ENCODE data around the gene RRAS2.
"Not testable (repeated sequence)": the region's sequence is repeated elsewhere in the genome, so short reads cannot be mapped to it uniquely, and the experiment has no call there.

RRAS2 gene

DNA sequence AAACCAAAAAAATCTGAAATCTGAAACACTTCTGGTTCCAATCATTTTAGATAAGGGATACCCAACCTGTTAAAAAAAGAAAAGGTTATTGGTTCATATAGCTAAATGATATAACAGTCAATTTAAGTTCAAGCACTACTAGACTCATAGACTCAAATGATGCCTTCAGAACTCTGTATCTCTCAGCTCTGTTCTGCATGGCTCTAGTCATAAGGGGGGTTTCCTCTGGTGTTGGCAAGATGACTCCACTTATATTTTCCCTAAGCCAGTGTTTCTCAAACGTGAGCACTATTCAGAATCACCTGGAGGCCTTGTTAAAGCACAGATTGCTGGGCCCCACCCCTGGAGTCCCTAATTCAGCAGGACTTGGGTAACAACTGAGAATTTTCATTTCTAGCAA is 11.5 kb upstream of the RRAS2 start:
- no peak for DNase-seq

DNA sequence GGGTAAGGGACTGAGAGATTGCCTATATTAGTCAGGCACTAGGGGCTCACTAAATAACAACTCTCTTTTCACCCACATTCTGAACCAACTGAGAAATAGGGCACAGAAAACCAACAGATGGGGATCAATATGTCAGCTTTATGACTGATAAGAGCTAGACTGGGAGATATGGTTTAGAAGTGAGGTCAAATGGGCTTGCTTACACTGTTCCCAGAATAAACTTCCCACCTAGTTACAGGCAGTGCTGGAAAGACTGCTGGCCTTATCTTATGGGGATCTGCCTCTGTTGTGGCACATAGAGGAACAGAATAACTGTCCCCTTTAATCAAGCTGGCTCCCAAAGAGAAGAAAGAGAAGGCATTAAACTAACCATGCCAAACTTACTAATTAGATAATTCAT is 10.6 kb upstream of the RRAS2 start:
- no peak for DNase-seq

DNA sequence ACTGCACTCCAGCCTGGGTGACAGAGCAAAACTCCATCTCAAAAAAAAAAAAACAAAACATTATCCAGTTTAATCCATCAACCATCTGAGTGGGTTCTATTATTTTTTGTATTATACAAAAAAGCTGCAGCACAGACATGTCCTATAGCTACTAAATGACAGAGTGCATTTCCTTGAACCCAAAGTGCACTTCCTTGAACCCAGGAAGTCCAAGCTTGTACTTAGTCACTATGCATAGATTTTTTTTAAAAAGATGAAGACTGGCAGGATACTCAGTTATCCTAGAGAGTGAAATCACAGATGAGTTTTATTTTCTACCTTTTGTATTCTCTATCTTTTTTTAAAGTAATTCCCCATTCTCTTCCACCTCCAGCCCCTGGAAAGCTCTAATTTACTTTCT is 8.0 kb upstream of the RRAS2 start:
- no peak for DNase-seq

DNA sequence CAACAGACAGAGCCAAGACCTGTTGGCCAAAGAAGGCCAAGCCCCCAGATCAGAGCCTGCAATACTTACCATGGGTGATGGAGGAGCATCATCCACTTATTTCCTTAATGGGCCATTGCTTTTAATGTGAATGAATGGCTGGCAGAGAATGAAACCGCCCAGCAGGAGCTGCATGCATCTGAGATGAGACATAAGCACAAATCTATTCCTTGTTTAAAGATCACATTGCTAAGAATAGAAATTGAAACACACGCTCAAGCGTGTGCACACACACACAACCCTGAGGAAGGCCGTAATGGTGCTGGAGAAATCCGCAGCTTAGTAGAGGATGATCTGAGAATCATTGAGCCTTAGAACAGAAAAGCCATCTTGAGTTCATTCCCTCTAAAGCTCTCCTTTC is 5.3 kb upstream of the RRAS2 start:
- peak; percentile 80 for DNase-seq

DNA sequence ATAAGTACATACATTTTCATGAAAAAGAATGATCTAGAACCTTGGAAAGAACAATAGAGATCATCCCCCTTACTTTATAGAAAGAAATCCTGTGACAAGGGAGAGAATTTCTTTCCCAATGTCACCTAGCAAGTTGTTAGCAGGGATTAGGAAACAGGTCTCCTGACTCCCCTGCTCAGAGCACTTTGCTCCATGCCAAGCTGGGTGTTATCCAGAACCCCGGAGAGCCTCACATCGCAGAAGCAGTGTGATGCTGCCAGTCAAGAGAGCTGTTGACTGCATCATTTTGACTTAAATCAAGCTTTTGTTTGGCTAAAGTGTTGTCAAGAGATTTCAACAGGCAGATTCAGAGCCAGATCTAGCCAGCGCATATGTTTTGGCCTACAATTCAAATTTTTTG is 3.6 kb upstream of the RRAS2 start:
- peak; percentile 75 for DNase-seq

DNA sequence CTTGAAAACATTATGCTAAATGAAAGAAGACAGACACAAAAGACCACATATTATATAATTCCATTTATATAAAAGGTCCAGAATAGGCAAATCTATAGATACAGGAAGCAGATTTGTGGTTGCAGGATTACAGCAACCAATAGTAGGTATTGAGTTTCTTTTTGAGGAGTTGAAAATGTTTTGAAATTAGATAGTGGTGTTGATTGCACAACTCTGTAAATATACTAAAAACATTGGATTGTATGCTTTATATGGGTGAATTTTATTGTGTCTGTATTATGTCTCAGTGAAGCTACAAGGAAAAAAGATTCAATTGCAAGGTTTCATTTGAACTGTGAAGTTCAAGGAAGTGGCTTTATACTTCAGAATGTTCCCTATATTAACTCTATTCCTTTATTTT is 3.0 kb upstream of the RRAS2 start:
- no peak for DNase-seq

DNA sequence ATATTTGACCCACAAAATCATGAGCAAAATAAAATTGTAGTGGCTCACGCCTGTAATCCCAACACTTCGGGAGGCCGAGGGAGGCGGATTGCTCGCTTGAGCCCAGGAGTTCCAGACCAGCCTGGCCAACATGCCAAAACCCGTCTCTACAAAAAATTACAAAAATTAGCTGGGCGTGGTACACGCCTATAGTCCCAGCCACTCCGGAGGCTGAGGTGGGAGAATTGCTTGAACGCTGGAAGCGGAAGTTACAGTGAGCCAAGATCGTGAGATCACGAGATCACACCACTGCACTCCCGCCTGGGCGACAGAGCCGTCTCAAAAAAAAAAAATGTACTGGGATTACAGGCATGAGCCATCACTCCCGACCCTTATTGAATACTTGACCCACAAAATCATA is 2.0 kb upstream of the RRAS2 start:
- DNase-seq: no peak

DNA sequence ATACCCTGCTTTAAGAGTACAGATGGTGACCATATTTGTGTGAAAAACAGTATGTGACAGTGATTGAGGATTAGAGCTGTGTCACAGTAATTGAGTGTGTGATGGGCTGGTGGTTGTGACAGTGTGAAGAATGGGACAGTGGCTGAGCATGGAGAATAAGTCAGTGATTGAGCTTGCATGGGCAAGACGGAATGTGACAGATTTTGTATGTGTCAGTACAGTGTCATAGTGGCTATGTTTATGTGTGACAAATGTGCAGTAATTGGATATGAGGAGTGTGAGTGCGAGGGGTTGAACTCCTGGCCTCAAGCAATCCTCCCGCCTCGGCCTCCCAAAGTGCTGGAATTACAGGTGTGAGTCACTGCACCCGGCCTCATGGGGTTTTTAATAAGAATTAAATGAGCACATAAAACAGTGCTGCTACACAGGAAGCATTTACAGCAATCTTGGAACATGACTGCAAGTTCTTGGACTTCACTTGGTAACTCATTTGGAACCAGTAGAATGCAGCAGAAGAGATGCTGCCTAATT is 583 bp upstream of the RRAS2 start:
- no peak for DNase-seq

DNA sequence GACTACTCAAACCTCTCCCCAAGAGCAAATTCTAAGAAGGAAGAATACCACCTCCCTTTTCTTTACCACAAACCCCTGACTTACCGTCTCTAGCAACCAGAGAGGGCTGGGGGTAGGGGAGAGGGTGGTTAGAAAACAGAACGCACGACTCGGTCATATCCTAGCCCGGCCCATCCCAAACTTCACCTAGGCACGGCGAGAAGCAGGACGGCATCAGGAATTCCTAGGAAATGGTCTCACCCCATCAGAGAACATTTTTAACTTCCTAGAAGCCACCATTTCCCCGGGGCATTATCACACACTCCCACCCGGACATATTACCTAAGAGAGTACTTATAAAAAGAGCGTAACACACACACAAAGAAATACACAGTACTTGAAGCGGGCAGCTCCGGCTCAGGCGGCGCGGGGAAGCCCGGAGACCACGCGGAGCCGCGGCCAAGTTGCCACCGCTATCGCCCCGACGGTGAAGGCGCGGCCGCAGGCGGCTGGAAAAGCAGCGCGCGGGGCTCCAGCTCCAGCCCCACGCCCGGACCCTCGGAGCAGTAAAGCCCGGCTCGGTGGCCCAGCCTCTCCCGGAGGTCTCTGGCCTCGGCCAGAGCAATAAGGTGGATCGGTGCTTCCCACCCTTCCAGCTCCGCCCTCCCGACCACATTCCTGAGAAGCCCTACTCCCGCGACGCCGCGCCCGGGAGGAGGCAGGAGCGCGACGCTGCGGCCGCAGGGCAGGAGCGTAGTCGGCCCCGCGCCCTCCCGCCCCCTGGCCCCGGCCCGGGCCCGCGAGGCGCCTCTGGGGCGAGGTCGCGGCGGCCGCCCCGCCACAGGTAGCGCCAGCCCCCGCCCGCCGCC is 878 bp downstream of the RRAS2 start:
- peak; percentile 35 for DNase-seq

DNA sequence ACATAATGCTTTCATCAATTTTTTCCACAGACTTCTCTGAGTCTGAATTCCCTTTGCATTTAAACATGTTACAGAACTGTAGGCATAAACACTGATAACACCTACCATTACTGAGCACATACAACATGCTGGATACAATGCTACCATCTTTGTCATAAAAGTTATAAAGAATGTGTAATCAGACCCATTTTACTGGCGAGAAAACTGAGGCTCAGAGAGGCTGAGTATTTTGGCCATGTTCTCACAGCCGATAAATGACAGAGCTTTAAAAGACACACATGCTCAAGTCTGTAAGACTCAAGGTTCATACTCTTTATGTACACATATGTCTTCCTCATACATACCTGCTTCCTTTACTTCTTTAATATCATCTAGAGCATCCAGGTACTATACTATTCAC is 2.6 kb downstream of the RRAS2 start:
- DNase-seq: no peak

DNA sequence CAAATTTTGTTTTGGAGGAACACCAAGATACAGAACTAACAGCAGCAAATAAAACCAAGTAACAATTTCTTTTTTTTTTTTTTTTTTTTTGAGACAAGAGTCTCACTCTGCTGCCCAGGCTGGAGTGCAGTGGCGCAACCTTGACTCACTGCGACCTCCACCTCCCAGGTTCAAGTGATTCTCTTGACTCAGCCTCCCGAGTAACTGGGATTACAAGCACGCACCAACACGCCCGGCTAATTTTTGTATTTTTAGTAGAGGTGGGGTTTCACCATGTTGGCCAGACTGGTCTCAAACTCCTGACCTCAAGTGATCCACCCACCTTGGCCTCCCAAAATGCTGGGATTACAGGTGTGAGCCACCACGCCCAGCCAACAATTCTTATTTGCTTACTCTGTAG is 4.4 kb downstream of the RRAS2 start:
- not testable (repeated sequence) for DNase-seq

DNA sequence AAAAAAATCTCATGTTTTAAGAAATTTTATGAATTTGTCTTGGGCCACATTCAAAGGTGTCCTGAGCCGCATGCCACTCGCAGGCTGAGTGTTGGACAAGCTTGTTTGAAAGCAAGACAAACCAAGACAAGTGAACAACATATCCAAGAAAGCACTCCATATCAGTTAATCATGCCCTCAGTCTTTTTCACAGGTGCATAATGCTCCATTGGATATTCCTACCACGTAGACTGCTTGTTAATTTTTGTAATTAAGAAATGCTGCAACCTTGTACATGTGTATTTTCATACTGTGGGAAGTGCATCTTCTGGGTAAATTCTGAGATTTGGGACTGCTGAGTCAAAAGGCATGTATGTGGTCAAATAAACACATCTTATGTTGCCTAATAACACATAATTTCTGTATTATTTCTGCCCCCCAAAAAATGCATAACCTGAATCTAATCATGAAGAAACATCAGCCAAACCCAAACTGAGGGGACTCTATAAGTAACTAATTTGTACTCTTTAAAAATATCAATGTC is 8.2 kb downstream of the RRAS2 start:
- no peak for DNase-seq

DNA sequence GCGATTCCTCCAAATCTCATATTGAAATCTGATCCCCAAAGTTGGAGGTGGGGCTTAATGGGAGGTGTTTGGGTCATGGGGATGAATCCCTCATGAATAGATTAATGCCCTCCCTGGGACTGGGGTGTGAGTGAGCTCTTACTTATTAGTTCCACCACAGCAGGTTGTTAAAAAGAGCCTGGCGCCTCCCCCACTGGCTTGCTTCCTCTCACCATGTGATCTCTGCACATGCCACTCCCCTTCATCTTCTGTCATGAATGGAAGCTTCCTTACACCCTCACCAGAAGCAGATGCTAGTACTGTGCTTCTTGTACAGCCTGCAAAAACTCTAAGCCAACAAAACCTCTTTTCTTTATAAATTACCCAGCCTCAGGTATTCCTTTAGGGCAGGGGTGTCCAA is 8.8 kb downstream of the RRAS2 start:
- no peak for DNase-seq

DNA sequence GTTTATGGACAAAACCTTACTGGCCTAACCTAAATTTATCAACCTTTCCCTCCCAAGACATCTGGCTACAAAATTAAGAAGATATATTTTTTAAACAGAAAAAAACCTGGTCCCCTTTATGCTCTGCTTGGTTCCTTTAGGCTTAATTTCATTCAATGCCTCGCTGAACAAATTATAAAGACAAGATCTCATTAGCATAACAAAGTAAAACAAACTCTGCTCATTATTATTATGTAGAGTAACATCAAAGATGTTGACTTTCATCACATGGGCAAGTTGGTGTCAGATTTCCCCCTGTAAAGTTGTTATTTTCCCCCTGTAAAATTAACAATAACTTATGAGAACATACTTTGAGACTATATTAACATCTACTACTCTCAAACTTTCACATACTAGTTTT is 11.0 kb downstream of the RRAS2 start:
- DNase-seq: peak; percentile 57

DNA sequence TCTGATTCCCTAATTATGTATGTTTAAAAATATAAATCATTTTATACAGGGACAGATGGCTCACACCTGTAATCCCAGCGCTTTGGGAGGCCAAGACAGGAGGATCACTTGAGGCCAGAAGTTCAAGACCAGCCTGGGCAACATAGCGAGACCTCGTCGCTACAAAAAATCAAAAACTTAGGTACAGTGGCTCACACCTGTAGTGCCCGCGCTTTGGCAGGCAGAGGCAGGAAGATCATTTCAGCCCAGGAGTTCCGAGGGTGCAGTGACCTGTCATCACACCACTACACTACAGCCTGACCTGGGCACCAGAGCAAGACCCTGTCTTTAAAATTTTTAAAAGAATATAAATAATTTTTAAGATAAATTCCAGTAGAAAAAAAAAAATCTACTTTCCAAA is 11.5 kb downstream of the RRAS2 start:
- no peak for DNase-seq

DNA sequence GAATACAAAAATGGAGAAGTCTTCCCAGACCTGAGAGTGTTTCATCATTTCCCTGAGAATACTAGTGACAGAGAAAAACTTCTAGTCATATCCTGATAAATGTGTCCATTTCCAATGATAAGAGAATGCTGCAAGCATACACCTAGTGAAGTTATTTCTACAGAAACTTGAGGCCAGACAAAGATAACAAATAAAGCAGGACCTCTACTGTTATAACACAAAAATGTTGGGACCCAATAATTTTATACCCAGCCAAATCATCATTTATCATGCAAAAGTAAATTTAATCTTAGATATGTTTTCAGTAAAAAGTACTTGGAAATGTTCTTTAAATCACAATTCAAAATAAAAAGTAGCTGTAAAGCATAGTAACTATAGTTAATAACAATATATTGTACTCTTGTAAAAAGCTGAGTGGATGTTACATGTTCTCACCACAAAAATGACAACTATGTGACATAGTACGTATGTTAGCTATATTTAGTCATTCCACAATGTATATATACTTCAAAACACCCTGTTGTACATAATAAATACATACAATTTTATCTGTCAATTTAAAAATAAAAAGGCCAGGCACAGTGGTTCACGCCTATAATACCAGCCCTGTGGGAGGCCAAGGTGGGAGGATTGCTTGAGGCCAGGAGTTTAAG is 12.6 kb downstream of the RRAS2 start:
- DNase-seq: no peak

DNA sequence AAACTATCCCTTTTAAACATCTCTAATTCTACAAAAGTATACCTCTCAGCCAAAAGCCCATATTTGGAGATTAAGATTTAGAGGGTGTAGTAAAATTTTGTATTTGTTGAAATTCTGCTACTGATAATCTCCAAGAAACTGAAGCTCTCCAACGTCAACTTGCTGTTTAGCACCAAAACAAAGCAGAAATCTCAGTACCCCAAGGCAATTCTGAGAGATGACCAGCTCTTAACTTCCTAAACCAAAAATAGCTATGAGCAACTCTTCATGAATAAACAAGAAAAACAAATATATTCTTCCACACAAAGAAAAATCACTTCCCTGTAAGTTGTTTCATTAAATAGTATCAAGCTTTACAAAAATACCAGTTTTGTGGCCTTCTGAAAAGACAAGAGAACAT is 13.3 kb downstream of the RRAS2 start:
- no peak for DNase-seq

DNA sequence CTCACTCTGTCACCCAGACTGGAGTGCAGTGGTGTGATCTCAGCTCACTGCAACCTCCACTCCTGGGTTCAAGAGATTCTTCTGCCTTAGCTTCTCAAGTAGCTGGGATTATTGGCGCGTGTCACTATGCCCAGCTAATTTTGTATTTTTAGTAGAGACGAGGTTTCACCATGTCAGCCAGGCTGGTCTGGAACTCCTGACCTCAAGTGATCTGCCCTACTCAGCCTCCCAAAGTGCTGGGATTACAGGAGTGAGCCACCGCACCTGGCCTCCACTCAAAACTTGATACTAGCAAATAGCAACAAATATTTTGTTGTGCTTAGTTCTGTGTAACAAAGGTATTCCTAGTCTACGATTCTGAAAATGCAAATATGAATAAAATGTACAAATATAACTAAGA is 14.0 kb downstream of the RRAS2 start:
- not testable (repeated sequence) for DNase-seq

DNA sequence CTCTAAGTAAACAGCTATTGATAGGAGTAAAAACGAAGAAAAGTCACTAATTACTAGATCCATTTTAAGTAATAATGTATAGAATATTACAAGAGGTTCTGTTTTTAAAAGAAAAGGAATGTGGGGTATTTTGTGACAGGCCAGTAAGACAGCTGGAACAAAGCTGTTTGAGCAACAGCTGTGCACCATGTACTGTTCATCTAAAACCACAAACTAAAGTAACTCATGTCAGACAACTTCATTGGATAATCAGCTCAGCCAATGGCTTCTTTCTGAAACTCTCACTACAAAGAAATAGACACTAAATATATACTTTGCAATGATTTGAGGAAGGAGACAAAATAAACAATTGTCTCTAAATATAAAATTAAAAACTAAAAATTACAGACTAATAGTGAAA is 16.1 kb downstream of the RRAS2 start:
- no peak for DNase-seq

DNA sequence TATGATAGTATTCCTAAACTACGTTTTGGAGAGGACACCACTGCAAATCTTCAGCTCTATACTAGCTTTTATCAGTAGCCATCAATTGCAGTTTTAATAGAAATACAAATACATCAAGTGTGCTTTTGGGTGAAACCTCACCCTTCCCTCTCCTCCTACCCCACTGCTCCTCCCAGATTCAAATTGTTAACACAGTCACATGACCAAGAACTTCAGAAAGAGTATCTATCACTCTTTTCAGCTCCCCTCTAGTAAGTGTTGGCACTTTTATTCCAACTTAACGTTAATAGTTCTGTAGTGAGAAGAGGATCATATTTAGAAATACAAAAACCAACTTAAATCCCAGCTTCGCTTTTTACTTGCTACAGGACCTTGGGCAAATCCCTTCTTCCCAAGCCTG is 17.0 kb downstream of the RRAS2 start:
- no peak for DNase-seq

DNA sequence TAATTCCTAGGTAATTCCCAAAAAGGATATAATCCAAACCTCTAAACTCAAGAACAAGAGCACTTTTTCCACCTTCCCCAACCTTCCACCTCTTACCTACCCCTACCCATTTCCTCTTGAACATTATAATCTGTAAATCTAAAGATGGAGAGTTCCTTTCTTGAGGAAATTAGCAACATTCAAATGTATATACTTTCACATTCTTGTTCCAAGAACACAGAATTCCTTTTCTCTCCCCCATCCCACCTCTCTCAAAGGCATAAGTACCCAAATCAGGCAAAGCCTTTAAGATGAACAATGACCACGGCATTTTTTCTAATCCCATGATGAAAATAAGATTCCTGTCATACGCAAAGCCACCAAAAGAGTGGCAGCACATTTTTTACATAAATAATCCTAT is 18.3 kb downstream of the RRAS2 start:
- no peak for DNase-seq

DNA sequence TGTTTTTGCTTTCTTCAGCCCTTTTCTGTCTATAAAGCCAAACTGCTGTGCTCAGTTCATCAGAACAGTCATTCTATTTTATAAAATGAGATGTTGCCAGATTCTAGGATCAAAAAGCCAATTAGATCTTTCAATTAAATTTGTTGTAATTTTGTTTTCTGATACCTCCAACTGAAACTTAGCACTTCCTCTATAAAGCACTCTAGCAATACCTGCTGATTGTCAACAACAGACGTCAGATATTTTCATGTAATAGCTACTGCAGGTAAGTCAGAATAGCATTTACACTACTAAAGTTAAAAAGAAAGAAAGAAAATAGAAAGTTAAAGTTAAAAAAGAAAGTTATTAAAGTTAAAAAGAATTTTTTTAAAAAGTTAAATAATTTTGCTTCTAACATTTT is 19.6 kb downstream of the RRAS2 start:
- DNase-seq: no peak

DNA sequence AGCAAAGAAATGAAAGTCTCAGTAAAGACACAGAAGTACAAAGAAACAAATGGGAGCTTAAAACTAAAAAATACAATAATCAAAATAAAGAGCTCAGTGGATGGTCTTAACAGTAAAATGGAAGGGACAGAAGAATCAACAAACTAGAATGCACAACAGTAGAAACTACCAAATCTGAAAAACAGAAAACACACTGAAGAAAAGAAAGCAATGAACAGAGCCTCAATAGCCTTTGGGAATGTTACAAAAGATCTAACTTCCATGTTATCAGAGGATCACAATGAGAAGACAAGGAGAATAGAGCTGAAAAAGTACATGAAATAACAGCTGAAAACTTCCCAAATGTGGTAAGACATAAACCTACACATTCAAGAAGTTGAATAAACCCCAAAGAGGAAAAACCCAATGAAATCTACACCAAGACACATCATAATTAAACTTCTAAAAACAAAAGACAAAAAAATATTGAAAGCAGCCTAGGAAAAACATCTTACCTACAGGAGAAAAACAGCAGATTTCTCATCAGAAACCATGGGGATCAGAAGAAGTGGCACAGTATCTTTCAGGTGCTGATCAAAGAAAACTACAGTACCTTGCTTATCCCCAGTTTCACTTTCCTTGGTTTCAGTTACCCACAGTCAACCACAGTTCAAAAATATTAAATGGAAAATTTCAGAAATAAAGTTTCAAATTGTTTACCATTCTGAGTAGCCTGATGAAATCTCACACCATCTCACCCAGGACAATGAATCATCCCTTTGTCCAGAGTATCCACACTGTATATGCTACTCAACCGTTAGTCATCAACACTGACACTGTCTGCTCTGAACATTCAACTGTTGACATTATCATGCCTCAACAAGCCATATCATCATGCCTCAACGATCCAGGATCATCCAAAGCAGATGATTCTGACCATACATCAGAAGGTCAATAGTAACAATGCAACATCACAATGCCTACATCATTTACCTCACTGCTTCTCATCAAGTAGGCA is 22.2 kb downstream of the RRAS2 start:
- no peak for DNase-seq
